Breast epithelium (tissue), 3 donors: ENCODE results near the gene CPA3.

ENCODE experiments used
- POLR2A ChIP-seq: fragments of 450-650 bp; IDR thresholded peaks from one replicate; pipeline ENCODE4 v1.6.1; 2016; ENCODE audit warnings: antibody characterized with exemption, mild to moderate bottlenecking, moderate library complexity
- TF ChIP-seq, protein P1 (sequence below), 3 donors: fragments of 450-650 bp; IDR thresholded peaks; one replicate each; pipeline ENCODE4 v1.5.1; 2016 to 2017; ENCODE audit warnings: antibody characterized with exemption in 3 of 3, mild to moderate bottlenecking in 3 of 3, moderate library complexity in 3 of 3

DNA sequence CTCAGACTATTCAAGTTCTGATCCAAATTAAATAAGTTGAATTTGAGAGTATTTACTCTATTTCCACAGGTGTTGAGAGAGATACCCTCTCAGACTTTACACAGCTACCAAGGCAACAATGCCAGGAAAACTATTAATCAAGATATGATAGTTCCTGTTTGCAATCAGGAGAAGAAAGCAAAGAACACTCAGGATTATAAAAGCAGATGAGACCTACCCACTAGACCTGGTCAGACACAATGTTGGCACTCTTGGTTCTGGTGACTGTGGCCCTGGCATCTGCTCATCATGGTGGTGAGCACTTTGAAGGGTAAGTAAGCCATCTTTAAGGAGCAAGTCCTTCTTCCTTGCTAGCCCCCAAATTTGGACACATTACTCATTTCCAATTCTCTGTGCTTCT, 37.5 kb upstream of the CPA3 start, which contains the start of gene CPB1:
- TF ChIP-seq POLR2A, result no peak
- TF ChIP-seq, protein P1, sequence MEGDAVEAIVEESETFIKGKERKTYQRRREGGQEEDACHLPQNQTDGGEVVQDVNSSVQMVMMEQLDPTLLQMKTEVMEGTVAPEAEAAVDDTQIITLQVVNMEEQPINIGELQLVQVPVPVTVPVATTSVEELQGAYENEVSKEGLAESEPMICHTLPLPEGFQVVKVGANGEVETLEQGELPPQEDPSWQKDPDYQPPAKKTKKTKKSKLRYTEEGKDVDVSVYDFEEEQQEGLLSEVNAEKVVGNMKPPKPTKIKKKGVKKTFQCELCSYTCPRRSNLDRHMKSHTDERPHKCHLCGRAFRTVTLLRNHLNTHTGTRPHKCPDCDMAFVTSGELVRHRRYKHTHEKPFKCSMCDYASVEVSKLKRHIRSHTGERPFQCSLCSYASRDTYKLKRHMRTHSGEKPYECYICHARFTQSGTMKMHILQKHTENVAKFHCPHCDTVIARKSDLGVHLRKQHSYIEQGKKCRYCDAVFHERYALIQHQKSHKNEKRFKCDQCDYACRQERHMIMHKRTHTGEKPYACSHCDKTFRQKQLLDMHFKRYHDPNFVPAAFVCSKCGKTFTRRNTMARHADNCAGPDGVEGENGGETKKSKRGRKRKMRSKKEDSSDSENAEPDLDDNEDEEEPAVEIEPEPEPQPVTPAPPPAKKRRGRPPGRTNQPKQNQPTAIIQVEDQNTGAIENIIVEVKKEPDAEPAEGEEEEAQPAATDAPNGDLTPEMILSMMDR (IDR thresholded peaks at IDR 0.05), result no peak
